H9 (cell line): ENCODE results near the gene CCDC60. TPM values are rescaled to one million over a fixed set of nuclear protein-coding genes. Genes with fewer than 3 reads are reported as not detected.

ENCODE experiments used
- DNase-seq: peaks from one replicate; pipeline ENCODE4 v3.0.0-alpha.2; 2017
- H2AFZ ChIP-seq: one replicate; pipeline ENCODE4 v1.6.1; 2013; ENCODE audit warnings: mild to moderate bottlenecking, low read length, control low read depth, moderate library complexity
- H2AK5ac ChIP-seq: 2 replicates; pipeline ENCODE4 v1.6.1; 2013; ENCODE audit warnings: low read length, control low read depth, mixed read lengths; ENCODE audit not compliant: insufficient read length
- H2BK120ac ChIP-seq: one replicate; pipeline ENCODE4 v1.6.1; 2013; ENCODE audit warnings: low read depth, mild to moderate bottlenecking, low read length, control low read depth, inconsistent platforms; ENCODE audit not compliant: poor library complexity, severe bottlenecking
- H2BK12ac ChIP-seq: 2 replicates; pipeline ENCODE4 v1.6.1; 2013; ENCODE audit warnings: low read length, control low read depth, mixed read lengths, low read depth; ENCODE audit not compliant: insufficient read length
- H2BK15ac ChIP-seq: 2 replicates; pipeline ENCODE4 v1.6.1; 2013; ENCODE audit warnings: low read depth, low read length, control low read depth
- H2BK20ac ChIP-seq: one replicate; pipeline ENCODE4 v1.6.1; 2013; ENCODE audit warnings: low read depth, mild to moderate bottlenecking, low read length, control low read depth, inconsistent platforms; ENCODE audit not compliant: poor library complexity, severe bottlenecking
- H2BK5ac ChIP-seq: 2 replicates; pipeline ENCODE4 v1.6.1; 2013; ENCODE audit warnings: low read length, control low read depth, mixed read lengths; ENCODE audit not compliant: insufficient read length
- H3K14ac ChIP-seq: 2 replicates; pipeline ENCODE4 v1.6.1; 2013; ENCODE audit warnings: low read length, control low read depth; ENCODE audit not compliant: insufficient read depth
- H3K18ac ChIP-seq: 2 replicates; pipeline ENCODE4 v1.6.1; 2013; ENCODE audit warnings: low read depth, mild to moderate bottlenecking, mixed read lengths, low read length, control low read depth; ENCODE audit not compliant: insufficient read length
- H3K23ac ChIP-seq: 2 replicates; pipeline ENCODE4 v1.6.1; 2013; ENCODE audit warnings: low read length, control low read depth, mixed read lengths, low read depth; ENCODE audit not compliant: insufficient read length
- H3K23me2 ChIP-seq: 2 replicates; pipeline ENCODE4 v1.6.1; 2013; ENCODE audit warnings: low read depth, mild to moderate bottlenecking, mixed read lengths, low read length, control low read depth; ENCODE audit not compliant: insufficient read length, poor library complexity, severe bottlenecking
- H3K27ac ChIP-seq: 2 replicates; pipeline ENCODE4 v1.5.1; 2013; ENCODE audit warnings: low read length, control low read depth, mixed read lengths, low read depth; ENCODE audit not compliant: insufficient read length
- H3K27me3 ChIP-seq: 2 replicates; pipeline ENCODE4 v1.6.1; 2013; ENCODE audit warnings: low read length, control low read depth, inconsistent platforms; ENCODE audit not compliant: insufficient read depth
- H3K4ac ChIP-seq: 2 replicates; pipeline ENCODE4 v1.6.1; 2013; ENCODE audit warnings: low read depth, mild to moderate bottlenecking, control low read depth, inconsistent platforms, low read length, moderate library complexity
- H3K4me1 ChIP-seq: 2 replicates; pipeline ENCODE4 v1.6.1; 2013; ENCODE audit warnings: low read length, control low read depth, inconsistent platforms; ENCODE audit not compliant: insufficient read depth
- H3K4me2 ChIP-seq: 2 replicates; pipeline ENCODE4 v1.6.1; 2013; ENCODE audit warnings: low read length, control low read depth, mixed read lengths; ENCODE audit not compliant: insufficient read length, insufficient read depth
- H3K56ac ChIP-seq: 2 replicates; pipeline ENCODE4 v1.6.1; 2013; ENCODE audit warnings: low read depth, mild to moderate bottlenecking, mixed read lengths, low read length, control low read depth; ENCODE audit not compliant: insufficient read length
- H3K79me1 ChIP-seq: 2 replicates; pipeline ENCODE4 v1.6.1; 2013; ENCODE audit warnings: low read depth, mild to moderate bottlenecking, moderate library complexity, low read length, control low read depth, inconsistent platforms; ENCODE audit not compliant: insufficient read depth, poor library complexity, severe bottlenecking
- H3K79me2 ChIP-seq: 2 replicates; pipeline ENCODE4 v1.6.1; 2013; ENCODE audit warnings: low read length, control low read depth, inconsistent platforms; ENCODE audit not compliant: insufficient read depth
- H3K9ac ChIP-seq: 2 replicates; pipeline ENCODE4 v1.6.1; 2013; ENCODE audit warnings: low read length, control low read depth, mixed read lengths; ENCODE audit not compliant: insufficient read length; ENCODE audit errors: extremely low read depth
- H3K9me3 ChIP-seq: one replicate; pipeline ENCODE4 v1.6.1; 2013; ENCODE audit warnings: low read depth, low read length, inconsistent platforms; ENCODE audit not compliant: control insufficient read depth
- H3T11ph ChIP-seq: one replicate; pipeline ENCODE4 v1.6.1; 2013; ENCODE audit warnings: mild to moderate bottlenecking, low read length, control low read depth, inconsistent platforms
- H4K20me1 ChIP-seq: one replicate; pipeline ENCODE4 v1.6.1; 2013; ENCODE audit not compliant: control insufficient read depth, insufficient read length, insufficient read depth
- H4K5ac ChIP-seq: 2 replicates; pipeline ENCODE4 v1.6.1; 2013; ENCODE audit warnings: low read depth, mild to moderate bottlenecking, mixed read lengths, low read length, control low read depth; ENCODE audit not compliant: insufficient read length
- H4K8ac ChIP-seq: replicated peaks from 2 replicates; pipeline ENCODE4 v1.6.1; 2013; ENCODE audit warnings: low read length, control low read depth, mixed read lengths, low read depth; ENCODE audit not compliant: insufficient read length
- H4K91ac ChIP-seq: 2 replicates; pipeline ENCODE4 v1.6.1; 2013; ENCODE audit warnings: low read depth, mild to moderate bottlenecking, moderate library complexity, mixed read lengths, low read length, control low read depth; ENCODE audit not compliant: insufficient read length
- H3K27ac Mint-ChIP-seq, 3 experiments: 2 replicates in 2 of 3; 3 replicates in 1 of 3; pipeline ENCODE4 v1.8.0; 2020 to 2021; ENCODE audit warnings: mixed read lengths in 3 of 3, mild to moderate bottlenecking in 1 of 3, moderate library complexity in 1 of 3
- H3K27me3 Mint-ChIP-seq: 2 replicates; pipeline ENCODE4 v1.8.0; 2021; ENCODE audit warnings: low read depth, mild to moderate bottlenecking, moderate library complexity, mixed read lengths
- H3K36me3 Mint-ChIP-seq, 3 experiments: 2 replicates in 2 of 3; 3 replicates in 1 of 3; pipeline ENCODE4 v1.8.0; 2020 to 2021; ENCODE audit warnings: low read depth in 3 of 3, mixed read lengths in 3 of 3; ENCODE audit not compliant: insufficient read depth in 1 of 3
- H3K4me1 Mint-ChIP-seq, 2 experiments: 2 replicates each; pipeline ENCODE4 v1.8.0; 2020; ENCODE audit warnings: mixed read lengths in 2 of 2
- H3K4me3 Mint-ChIP-seq, 2 experiments: 2 replicates in 1 of 2; 3 replicates in 1 of 2; pipeline ENCODE4 v1.8.0; 2020 to 2021; ENCODE audit warnings: mild to moderate bottlenecking in 2 of 2, mixed read lengths in 2 of 2, moderate library complexity in 1 of 2
- H3K9me3 Mint-ChIP-seq, 2 experiments: 2 replicates in 1 of 2; 3 replicates in 1 of 2; pipeline ENCODE4 v1.8.0; 2020; ENCODE audit warnings: mild to moderate bottlenecking in 2 of 2, mixed read lengths in 2 of 2, moderate library complexity in 1 of 2
- WGBS: extraction: QIAGEN DNeasy Blood & Tissue Kit; methylation state at CpG from one replicate; pipeline ENCODE4 v1.1.7; 2013; ENCODE audit warnings: missing lambda C conversion rate, low lambda C conversion rate, mixed read lengths; ENCODE audit not compliant: insufficient read length; ENCODE audit errors: extremely low coverage; 5-methylcytosine and 5-hydroxymethylcytosine counted together
- total RNA-seq: library from RNA; stranded (reverse); gene quantifications from 2 replicates; pipeline ENCODE4 v1.2.1, GENCODE V29; 2021
- TF ChIP-seq, protein P1 (sequence below): fragments of 200-600 bp; sonication (generic); conservative IDR thresholded peaks from 3 replicates; pipeline ENCODE4 v1.8.0; 2021; ENCODE audit warnings: antibody characterized with exemption, mild to moderate bottlenecking

CCDC60 gene
- total RNA-seq, 1 experiment from 2014 or later: 0.44 TPM

DNA sequence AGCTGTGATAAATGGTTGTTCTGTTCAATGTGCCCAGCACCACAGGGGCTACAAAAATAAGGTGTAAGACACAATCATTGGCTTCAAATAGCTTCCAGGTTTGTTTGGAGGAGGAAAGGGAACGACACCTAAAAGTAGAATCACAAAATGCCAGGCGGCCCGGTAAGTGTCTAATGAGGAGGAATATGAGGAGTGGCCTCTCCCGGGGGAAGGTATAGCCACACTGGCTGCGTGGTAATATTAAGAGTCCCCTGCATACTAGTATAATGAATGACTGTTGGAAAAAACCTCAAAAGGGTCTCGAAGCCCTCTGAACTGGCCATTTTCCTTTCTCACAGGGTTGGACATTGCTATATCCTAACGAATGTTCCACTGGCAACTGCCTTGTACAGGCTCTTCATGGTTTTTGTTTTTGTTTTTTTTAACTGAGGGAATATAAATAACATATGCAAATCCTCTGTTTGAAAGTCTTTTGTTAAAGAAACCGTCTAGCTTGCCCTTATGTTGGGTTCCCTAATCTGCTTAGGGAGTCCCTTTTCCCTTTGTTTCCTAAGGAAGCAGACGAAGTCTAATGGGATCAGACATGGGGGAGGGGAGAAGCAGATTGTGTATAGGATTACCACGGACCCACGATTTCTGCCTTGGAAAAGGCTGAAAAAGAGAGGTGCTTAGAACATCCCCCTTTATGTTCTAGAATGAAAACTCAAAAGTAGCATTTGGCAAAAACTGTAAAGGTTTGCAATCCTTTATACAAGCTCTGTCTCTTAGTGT lies 4.2 kb downstream of the CCDC60 start:
- Histone ChIP-seq H2BK120ac (no peak overlapping the region), H2BK12ac (no peak overlapping the region), H3K4me1 (no peaks in the 10 kb centered on the region), H4K5ac (no peak overlapping the region), H3K79me2 (no peaks in the 10 kb centered on the region), H2AK5ac (no peak overlapping the region), H3K9ac (no peak overlapping the region), H3K14ac (no peak overlapping the region), H3K23me2 (no peaks in the 10 kb centered on the region), H4K20me1 (no peaks in the 10 kb centered on the region), H3K27me3 (peaks cover 46% of the 10 kb centered on the region), H3K56ac (no peak overlapping the region), H2BK5ac (no peak overlapping the region), H2AFZ (no peak overlapping the region), H3K23ac (no peak overlapping the region), H3K18ac (no peak overlapping the region), H3K9me3 (no peaks in the 10 kb centered on the region), H4K8ac (no peak overlapping the region), H2BK15ac (no peak overlapping the region), H4K91ac (no peak overlapping the region), H3K79me1 (no peaks in the 10 kb centered on the region), H3K4ac (no peak overlapping the region), H2BK20ac (no peak overlapping the region), H3K27ac (no peak overlapping the region), H3K4me2 (no peak overlapping the region), H3T11ph (no peak overlapping the region)
- H3K4me1 Mint-ChIP-seq: peaks cover 26% of the 10 kb centered on the region in 2 experiments
- H3K27ac Mint-ChIP-seq: 0 out of 7 replicates have a peak overlapping the region, but pooled peaks of 1 of the 3 experiments have one; percentile 37
- TF ChIP-seq, protein P1, sequence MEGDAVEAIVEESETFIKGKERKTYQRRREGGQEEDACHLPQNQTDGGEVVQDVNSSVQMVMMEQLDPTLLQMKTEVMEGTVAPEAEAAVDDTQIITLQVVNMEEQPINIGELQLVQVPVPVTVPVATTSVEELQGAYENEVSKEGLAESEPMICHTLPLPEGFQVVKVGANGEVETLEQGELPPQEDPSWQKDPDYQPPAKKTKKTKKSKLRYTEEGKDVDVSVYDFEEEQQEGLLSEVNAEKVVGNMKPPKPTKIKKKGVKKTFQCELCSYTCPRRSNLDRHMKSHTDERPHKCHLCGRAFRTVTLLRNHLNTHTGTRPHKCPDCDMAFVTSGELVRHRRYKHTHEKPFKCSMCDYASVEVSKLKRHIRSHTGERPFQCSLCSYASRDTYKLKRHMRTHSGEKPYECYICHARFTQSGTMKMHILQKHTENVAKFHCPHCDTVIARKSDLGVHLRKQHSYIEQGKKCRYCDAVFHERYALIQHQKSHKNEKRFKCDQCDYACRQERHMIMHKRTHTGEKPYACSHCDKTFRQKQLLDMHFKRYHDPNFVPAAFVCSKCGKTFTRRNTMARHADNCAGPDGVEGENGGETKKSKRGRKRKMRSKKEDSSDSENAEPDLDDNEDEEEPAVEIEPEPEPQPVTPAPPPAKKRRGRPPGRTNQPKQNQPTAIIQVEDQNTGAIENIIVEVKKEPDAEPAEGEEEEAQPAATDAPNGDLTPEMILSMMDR: no peak
- WGBS: no CpG with 5 or more reads among the region's 11 CpGs
- peaks cover 0 to 9% of the 10 kb centered on the region in 2 experiments; a peak in 2 of 5 replicates for H3K9me3 Mint-ChIP-seq
- H3K36me3 Mint-ChIP-seq: no peaks in the 10 kb centered on the region; a peak in 1 of 7 replicates
- H3K4me3 Mint-ChIP-seq: peak overlapping the region in 1 of 2 experiments; percentile 31; a peak in 2 of 5 replicates
- H3K27me3 Mint-ChIP-seq: peaks cover 97% of the 10 kb centered on the region
- no peak for DNase-seq
